T-helper 2 cell treated with Interferon-gamma antibody and Interleukin-4, amounts not matched to agents 100 ng/mL and 5 ng/mL, for 36 hours (primary cell): ENCODE data around the gene TEC. TPM values are rescaled to one million over a fixed set of nuclear protein-coding genes. Genes with fewer than 3 reads are reported as not detected.
"Not testable (repeated sequence)": the region's sequence is repeated elsewhere in the genome, so short reads cannot be mapped to it uniquely, and the experiment has no call there.

Experiments used
- intact Hi-C: fragments of 100-400 bp; cut with micrococcal nuclease; formaldehyde crosslinking; loops from one replicate; pipeline ENCODE4 v1.15.1; 2023
- total RNA-seq: library from RNA; stranded (reverse); gene quantifications from 2 replicates; pipeline ENCODE4 v1.2.3, GENCODE V29; 2022

TEC gene
- total RNA-seq, result 0.73 and 1.1 TPM in 2 replicates

DNA sequence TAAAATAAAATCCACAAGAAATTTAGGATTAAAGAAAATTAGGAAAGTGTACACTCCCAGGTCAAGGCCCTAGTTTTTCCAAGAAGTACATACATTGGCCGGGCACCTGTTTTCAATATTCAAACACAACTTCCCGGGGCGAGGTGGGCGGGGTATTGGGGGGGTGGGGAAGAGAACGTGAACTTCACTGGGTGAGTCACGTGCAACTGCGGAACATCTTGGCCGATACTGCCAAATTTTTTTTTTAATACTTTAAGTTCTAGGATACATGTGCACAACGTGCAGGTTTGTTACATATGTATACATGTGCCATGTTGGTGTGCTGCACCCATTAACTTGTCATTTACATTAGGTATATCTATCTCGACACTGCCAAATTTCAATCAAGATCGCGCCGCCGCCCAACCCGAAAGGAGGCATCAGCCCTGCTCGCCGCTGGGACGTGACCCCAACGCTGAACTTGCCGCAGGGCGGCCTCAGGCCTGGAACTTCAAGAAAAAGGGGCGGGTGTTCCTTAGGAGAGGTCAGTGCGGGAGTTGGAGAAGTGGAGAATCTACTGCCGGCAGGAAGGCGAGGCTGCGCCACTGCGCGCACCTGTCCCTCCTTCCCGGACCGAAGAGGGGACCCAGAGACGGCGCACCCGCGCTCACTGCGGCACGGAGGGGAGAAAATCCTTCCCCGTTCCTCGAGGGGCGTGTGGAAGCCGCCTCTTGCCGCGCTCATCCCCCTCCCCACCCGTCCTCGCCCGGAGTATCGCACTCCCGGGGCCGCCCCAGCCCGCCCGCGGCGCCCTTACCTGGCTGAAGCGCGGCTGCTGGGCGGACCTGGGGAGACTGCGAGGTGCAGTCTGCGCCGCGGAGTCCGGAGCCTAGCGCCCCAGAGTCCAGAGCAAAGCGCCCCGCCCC lies at the start of gene TEC:
TEC (minus strand) TSS at position 883 of the 905 bp plus-strand sequence. CDS start 41,224 bp downstream, outside the sequence.
- intact Hi-C loops, result loop anchor here (1.0 to 10.0 kb wide), 4 partner anchors 57 to 355 kb away; partner anchors contain the start of genes NFXL1 and SLAIN2

DNA sequence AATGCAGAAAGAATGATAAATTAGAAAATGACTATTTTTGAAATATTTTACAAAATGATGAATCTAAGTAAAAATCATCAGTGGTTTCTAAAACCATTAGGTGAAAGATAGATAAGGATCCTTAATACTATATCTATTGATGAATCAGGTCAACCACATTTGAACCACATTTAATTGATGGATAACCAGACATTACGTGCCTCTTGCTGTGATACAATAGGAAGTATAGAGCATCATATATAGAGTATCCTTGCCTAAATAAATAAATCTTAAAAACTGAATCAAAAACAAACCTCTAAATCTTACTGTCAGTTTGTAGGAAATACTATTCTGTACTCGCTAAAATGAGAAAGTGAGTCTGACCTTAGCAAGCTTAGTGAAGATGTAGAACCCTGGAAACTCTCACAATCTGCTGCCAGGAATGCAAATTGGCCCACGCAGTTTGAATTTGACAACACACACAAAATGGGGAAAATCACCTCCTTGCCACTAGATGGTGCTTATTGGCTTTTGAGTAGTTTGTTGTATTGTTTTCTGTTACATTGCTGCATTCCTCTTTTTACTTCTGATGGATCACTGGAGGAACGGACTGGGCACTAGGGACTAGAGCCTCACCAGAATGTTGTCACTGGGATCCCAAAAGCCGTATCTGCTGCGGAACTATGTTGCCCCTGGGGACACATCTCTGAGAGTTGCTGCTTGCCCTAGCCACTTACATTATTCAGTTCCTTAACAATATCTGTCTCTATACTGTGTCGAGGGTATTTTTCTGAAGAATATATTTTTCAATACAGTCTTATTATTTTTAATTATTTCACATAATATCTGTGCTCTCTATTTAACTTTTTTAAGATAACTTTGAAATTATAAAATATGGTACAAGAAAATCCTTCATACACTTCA lies 46.3 kb upstream of the TEC start:
- intact Hi-C loops, result loop anchor here (1.0 to 10.0 kb wide), 4 partner anchors 25 to 649 kb away; partner anchors contain the start of gene SLAIN2

DNA sequence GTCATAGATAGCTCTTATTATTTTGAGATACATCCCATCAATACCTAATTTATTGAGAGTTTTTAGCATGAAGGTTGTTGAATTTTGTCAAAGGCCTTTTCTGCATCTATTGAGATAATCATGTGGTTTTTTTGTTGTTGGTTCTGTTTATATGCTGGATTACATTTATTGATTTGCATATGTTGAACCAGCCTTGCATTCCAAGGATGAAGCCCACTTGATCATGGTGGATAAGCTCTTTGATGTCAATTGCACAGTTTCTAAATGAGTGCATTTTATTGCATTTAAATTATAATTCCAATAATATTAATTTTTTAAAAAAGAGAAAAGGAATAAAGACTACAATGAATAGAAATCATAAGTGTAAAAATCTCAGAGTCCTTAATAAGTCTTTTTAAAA lies 45.1 kb upstream of the TEC start:
- intact Hi-C loops, result loop anchor here (5.0 to 10.0 kb wide), 2 partner anchors 113 to 650 kb away; no protein-coding TSS in a partner anchor

DNA sequence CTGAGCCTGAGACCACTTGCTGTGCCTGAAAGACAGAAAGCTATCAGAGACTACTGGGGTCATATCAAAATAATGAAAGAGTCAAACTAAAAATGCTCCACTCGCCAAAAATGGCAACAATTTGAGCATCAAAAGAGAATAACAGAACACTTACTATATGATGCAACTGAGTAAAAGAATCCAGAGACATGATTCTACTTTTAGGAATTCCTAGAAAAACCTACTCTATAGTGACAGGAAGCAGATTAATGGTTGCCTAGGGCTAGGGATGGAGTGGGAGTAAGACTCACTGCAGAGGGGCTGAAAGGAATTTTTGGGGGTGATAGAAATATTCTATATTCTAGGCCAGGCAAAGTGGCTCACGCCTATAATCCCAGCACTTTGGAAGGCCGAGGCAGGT lies 42.3 kb upstream of the TEC start:
- intact Hi-C loops, result loop anchor here (10.0 kb wide), 1 partner anchor 653 kb away; no protein-coding TSS in a partner anchor

DNA sequence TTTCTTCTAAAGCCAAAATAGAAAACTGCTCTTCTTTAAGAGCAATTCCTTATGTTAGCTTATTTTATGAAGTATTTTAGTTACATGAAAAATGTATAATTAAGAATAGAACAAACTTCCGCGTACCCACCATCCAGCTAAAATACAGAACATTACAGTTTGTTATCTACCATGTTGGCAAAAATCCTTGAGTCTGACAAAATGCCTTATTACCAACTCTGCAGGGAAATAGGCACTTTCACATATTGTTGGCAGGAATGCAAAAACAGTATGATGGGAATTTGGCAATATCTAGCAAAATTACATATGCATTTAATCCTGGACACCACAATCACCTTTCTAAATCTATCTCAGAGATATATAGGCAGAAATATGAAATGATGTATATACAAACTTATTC lies 39.3 kb upstream of the TEC start:
- intact Hi-C loops, result no loop called here

DNA sequence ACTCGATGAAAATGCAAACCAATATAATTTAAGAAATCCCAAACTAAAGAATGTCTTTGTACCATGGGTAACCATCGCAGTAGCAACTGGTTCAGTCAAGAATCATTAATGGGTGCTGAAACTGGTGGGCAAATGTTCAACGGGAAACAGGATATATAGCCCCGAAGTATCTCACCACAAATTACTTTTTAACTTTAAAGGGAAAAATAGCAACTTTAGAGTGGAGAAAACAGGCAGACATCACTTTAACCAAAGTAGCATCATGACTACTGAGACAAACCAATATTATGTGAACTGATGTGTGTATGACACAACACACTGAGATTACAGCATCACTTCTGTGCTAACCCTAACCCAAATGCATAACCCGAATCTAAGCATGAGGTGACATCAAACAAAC lies 37.9 kb upstream of the TEC start:
- intact Hi-C loops, result no loop called here

DNA sequence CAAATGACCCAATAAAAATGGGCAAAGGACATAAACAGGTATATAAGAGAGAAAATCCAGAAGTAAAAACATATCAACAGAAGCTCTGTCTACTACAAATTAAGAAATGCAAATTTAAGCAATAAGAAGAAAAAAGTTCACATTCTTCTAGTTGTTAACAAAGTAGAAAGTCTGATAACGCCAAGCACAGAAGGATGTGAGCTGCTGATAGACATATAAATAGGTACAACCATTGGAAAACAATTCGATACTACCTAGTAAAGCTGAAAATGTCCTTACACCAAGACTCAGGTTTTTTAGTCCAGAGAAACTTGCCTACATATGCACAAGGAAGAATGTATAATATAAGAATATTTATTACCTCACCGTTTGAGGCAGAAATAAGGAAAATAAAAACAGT lies 35.9 kb upstream of the TEC start:
- intact Hi-C loops, result no loop called here

DNA sequence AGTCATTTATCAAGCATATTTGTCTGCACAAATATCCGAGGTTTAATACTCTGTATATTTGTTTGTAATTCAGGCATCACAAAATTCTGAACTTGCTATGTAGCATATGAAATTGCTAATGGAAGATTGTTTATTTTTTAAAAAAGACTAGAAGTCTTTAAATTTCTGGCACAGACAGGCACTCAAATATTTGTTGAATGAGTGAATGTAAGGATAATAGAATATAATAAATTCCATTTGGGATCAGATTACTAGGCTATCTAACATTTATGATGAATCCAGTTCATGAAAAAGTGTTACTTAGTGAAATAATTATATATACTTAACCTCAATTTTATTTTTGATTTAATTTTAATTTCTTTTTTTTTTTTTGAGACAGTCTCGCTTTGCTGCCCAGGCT lies 30.4 kb upstream of the TEC start:
- intact Hi-C loops, result no loop called here

DNA sequence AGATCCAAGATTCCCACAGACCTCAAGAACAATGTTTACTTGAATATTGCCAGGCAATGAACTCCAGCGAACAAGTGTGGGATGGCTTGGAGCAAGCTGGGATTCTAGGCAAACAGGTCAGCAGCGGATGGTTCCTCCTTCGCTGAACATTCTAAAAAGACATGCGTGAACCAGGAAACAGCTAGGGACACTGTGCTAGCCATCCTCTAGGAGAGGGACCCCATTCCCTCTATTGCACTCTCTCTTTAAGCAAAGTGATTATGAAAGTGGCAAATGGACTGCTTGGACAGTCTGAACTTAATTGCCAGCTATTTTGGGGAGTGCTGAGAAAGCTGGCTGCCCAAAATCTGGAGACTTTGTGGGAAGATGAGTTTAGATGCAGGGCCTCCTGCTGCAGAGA lies 29.9 kb upstream of the TEC start:
- intact Hi-C loops, result no loop called here

DNA sequence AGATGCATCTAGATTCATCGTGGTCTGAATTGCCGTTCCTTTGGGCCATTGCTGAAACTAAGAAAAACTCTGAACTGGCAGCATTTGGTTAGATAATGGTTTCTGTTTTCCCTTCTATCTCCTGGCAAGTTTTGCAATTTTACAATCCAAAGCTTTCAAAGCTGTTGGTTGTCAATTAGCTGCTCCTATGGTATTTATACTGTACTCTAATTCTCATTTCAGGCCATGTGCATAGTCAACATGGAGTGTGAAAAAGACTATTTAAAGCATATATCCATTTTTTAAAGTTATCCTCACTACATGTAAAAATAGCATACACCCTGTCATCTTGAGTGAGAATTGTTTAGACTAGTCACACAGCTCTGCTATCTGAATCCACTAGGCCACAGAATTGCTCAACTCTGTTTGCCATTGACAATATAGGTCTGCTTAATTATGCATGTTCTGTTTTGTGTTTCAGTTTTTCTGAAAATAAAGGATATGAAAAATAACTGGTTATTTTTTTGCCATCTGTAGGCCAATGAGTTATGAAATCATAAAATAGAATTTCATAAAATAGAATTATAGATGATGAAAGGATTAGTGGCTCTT lies 27.7 kb upstream of the TEC start:
- intact Hi-C loops, result no loop called here

DNA sequence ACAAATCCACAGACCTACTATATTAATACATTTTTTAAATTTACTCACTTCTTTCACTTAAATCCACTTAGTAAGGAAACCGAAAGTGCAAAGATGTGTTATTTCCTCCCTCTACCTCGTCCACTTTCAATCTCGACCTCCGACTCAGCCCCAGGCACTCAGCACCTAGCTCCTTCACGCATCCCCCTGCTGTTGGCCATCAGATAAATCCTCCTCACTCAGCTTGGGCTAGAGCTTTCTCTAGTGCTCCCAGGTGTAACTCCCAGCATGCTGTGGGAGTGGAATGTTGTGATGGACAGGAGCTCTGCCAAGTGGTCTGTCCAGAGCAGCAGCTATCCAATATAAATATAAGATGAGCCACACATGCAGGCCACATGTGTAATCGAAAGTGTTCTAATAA lies 26.7 kb upstream of the TEC start:
- intact Hi-C loops, result no loop called here

DNA sequence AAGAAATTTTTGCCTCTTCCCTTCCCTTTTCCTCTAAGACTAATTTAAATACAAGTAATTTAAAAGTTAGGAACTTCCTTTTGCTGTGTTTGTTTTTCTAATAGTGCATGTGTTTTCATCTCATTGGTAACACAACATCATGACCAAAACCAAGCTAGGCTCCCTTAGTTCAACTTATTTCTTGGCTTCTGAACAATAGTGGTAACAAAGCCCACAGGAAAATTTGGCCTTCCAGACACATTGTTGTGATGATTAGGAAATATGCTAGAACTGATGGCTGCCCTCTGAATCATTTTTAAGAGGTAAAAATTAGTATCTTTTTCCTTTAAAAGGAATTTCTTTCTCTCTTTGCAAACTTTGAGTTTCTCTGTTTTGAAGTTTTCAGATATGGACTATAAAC lies 25.5 kb upstream of the TEC start:
- intact Hi-C loops, result no loop called here

DNA sequence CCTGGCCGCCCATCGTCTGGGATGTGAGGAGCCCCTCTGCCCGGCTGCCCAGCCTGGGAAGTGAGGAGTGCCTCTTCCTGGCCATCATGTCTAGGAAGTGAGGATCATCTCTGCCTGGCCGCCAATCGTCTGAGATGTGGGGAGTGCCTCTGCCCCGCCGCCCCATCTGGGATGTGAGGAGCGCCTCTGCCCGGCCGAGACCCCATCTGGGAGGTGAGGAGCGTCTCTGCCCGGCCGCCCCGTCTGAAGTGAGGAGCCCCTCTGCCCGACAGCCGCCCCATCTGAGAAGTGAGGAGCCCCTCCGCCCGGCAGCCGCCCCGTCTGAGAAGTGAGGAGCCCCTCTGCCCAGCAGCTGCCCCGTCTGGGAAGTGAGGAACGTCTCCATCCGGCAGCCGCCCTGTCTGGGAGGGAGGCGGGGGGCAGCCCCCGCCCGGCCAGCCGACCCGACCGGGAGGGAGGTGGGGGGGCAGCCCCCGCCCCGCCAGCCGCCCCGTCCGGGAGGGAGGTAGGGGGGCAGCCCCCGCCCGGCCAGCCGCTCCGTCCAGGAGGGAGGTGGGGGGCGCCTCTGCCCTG lies 22.7 kb upstream of the TEC start:
- intact Hi-C loops, result not testable (repeated sequence)

DNA sequence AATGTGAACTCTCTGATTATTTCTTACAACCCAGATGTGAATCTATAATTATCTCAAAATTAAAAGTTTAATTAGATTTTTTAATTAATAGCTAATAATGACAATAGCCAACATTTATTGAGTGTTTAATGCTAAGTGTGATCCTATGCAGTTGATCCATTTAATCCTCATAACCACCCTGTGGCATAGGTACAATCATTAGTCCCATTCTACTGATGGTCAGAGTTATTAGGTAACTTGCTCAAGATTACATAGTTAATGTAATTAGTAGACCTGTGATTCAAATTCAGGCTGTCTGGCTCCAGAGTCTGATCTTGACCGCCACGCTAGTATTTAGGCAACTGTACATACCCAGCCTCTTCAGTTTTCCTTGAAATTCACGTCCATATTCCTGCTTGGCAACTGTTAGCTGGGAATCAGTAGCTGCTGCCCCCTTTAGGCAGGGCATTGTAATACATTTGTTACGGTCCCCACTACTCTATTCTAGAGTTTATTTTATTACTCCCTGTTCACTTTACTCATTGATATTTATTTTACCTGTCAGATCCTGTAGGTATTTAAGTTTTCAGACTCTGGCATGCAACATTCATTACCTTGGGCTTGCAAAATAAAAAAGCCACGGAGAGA lies 20.6 kb upstream of the TEC start:
- intact Hi-C loops, result no loop called here

DNA sequence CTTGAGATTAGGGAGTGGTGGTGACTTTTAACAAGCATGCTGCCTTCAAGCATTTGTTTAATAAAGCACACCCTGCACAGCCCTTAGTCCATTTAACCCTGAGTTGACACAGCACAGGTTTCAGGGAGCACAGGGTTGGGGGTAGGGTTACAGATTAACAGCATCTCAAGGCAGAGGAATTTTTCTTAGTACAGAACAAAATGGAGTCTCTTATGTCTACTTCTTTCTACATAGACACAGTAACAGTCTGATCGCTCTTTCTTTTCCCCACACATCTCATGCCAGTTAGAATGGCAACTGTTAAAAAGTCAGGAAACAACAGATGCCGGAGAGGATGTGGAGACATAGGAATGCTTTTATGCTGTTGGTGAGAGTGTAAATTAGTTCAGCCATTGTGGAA lies 16.4 kb upstream of the TEC start:
- intact Hi-C loops, result not testable (repeated sequence)

DNA sequence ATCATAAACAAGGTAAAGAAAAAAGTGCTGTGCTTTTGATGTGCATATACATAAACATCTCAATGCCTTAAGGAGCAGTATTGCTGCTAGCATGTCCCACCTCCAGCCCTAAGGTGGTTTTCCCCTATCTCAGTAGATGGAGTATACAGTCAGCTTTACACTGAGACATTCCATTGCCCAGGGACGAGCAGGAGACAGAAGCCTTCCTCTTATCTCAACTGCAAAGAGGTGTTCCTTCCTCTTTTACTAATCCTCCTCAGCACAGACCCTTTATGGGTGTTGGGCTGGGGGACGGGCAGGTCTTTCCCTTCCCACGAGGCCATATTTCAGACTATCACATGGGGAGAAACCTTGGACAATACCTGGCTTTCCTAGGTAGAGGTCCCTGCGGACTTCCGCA lies 16.0 kb upstream of the TEC start:
- intact Hi-C loops, result not testable (repeated sequence)

DNA sequence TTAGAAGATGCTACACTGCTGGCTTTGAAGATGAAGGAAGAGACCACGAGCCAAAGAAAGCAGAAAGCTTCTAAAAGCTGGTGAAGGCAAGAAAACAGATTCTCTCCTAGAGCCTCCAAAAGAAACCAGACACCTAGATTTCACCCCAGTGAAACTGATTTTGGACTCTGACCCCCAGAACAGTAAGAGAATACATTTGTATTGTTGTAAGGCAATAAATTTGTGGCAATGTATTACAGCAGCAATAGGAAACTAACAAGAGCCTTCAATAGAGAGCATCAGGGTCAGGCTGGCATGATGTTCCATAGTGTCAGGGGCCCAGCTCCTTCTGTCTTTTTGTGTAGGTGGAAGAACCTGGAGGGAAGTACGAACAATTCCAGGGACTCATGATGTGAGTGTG lies 6.0 kb upstream of the TEC start:
- intact Hi-C loops, result no loop called here

DNA sequence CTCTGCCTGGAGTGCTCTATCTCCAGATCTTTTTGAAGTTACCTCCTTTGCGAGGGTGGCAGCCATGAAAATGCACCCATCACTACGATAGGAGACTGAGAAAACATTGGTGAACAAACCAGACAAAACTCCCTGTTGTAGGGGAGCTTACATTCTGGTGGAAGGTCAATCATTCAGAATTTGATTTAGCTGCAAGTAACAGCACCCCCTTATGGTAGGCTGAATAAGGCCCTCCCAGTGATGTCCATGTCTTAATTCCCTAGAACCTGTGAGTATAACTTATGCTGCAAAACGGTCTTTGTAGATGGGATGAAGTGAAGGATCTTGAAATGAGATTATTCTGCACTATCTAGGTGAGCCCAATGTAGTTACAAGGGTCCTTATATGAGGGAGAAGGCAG lies 5.6 kb upstream of the TEC start:
- intact Hi-C loops, result no loop called here

DNA sequence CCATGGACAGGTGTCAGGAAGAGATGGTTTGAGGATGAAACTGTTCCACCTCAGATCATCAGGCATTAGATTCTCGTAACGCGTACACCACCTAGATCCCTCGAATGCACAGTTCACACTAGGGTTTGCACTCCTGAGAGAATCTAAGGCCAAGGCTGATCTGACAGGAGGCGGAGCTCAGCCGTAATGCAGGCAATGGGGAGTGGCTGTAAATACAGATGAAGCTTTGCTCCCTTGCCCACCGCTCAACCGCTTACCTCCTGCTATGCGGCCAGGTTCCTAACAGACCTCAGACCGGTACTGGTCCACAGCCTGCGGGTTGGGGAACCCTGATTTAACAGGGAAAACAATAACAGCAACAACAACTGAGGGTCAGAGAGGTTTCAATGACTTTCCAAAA lies 2.0 kb upstream of the TEC start:
- intact Hi-C loops, result no loop called here

DNA sequence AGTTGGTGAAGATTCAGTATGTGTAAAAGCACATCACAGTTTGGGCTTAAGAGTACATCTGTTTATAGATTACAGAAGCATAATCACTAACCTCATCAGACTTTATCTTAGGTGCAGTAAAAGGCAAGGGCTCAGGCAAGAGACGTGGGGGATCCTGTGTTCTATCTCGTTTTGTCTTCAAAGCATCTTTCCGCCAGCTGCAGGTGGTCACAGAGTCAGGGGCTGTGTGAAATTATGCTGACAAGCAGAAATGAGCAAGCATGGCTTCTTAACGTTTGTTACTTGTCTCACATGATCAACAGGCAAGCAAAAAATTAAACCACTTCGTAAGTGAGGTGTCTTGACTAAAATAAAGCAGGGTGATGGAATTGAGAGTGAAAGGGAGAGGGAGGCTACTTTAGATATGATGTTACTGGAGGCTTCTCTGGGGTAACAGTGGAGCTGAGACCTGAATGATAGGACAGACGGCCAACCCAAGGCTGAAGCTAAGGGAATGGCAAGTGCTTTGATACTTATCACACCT lies 1.4 kb upstream of the TEC start:
- intact Hi-C loops, result loop anchor here (1.0 kb wide), 1 partner anchor 143 kb away; no protein-coding TSS in a partner anchor
